ENCODE results near the gene CDH4.

CDH4 gene

GRCh38 chr20:61937963-61938838, 686.1 kb downstream of the CDH4 start:
- no peak overlapping the region for H2BK120ac ChIP-seq (ENCODE audit: low read depth, low read length)
- no peaks in the 10 kb centered on the region for H3K4me1 ChIP-seq (ENCODE audit: control insufficient read depth, low read depth, low read length)
- DNase-seq = no peak
- no peak overlapping the region for H3K4me2 ChIP-seq (ENCODE audit: low read length)
- H4K8ac ChIP-seq (ENCODE audit: low read depth, low read length) = no peak overlapping the region
- no peak overlapping the region for H3K18ac ChIP-seq (ENCODE audit: low read length)
- no peak overlapping the region for H2AK5ac ChIP-seq (ENCODE audit: low read length)
- H3K27me3 ChIP-seq (ENCODE audit: insufficient read depth, low read length, poor library complexity) = no peaks in the 10 kb centered on the region
- no peak overlapping the region for H2BK5ac ChIP-seq (ENCODE audit: low read length)
- H4K5ac ChIP-seq (ENCODE audit: low read length) = no peak overlapping the region
- no peak overlapping the region for H3K9ac ChIP-seq (ENCODE audit: low read length)
- H3K4me3 ChIP-seq (ENCODE audit: low read length) = no peak overlapping the region
- H3K56ac ChIP-seq (ENCODE audit: low read length) = no peak overlapping the region
- no peak overlapping the region for H3K4ac ChIP-seq (ENCODE audit: low read depth, low read length)
- H3K23ac ChIP-seq (ENCODE audit: low read length) = no peak overlapping the region
- no CpG with 5 or more reads among the region's 31 CpGs for WGBS (ENCODE audit: extremely low coverage, insufficient coverage, low lambda C conversion rate)
- no peaks in the 10 kb centered on the region for H3K79me1 ChIP-seq (ENCODE audit: low read length)
- no peaks in the 10 kb centered on the region for H3K79me2 ChIP-seq (ENCODE audit: control insufficient read depth, insufficient read depth, low read length)
- H3K27ac ChIP-seq (ENCODE audit: low read depth, low read length) = no peak overlapping the region
- no peaks in the 10 kb centered on the region for H3K36me3 ChIP-seq (ENCODE audit: control insufficient read depth, insufficient read depth, low read length)
- no peak overlapping the region for H2BK15ac ChIP-seq (replicated peaks; ENCODE audit: low read depth)

DNA sequence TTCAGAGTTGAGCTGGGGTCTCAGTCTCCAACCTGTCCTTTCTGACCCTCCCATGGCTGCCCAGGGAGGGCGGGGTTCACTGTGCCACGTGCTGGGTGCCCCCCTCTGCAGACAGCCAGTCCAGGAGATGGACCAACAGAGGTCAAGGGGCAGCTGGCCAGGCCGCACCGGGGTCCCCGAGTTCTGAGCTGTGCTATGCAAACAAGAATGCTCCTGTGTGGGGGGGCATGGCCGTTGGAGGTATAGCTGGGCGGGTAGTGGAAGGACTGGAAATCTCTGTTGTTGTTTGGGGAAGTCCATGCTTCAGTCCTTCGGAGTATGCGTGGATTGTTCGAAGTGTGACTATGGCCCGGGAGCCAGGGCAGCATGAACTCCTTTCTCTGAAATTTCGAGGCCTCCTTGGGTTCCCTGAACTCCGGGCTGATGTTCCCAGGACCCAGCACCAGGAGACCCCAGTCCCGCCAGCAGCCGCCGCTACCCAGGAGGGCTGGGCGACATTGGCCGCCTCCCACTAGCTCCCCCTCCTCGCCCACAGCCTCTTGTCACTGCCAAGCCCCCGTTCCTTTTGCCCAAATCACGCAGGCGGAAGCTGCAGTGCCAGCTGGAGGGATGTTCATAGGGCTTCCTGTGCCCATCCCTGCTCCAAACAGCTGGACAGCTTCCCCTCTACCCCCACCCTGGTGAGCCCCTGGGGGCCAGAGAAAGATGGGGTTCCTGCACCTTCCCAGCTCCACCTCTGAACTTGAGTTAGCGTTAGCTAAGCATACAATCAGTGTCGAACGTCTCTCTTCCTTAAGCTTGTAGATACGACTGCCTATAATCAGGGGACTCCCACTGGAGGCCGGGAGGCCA, 687.0 kb downstream of the CDH4 start:
- Histone ChIP-seq H3K79me2 (ENCODE audit: control insufficient read depth, insufficient read depth, low read length) (no peaks in the 10 kb centered on the region), H3K4me1 (ENCODE audit: control insufficient read depth, low read depth, low read length) (no peaks in the 10 kb centered on the region), H3K4me2 (ENCODE audit: low read length) (no peak overlapping the region), H3K4ac (ENCODE audit: low read depth, low read length) (no peak overlapping the region), H2BK15ac (replicated peaks; ENCODE audit: low read depth) (no peak overlapping the region), H2AK5ac (ENCODE audit: low read length) (no peak overlapping the region), H3K56ac (ENCODE audit: low read length) (no peak overlapping the region), H3K9ac (ENCODE audit: low read length) (no peak overlapping the region), H3K36me3 (ENCODE audit: control insufficient read depth, insufficient read depth, low read length) (no peaks in the 10 kb centered on the region), H3K27ac (ENCODE audit: low read depth, low read length) (no peak overlapping the region), H2BK120ac (ENCODE audit: low read depth, low read length) (no peak overlapping the region), H3K79me1 (ENCODE audit: low read length) (no peaks in the 10 kb centered on the region), H4K5ac (ENCODE audit: low read length) (no peak overlapping the region), H3K23ac (ENCODE audit: low read length) (no peak overlapping the region), H3K4me3 (ENCODE audit: low read length) (no peak overlapping the region), H3K18ac (ENCODE audit: low read length) (no peak overlapping the region), H3K27me3 (ENCODE audit: insufficient read depth, low read length, poor library complexity) (no peaks in the 10 kb centered on the region), H4K8ac (ENCODE audit: low read depth, low read length) (no peak overlapping the region), H2BK5ac (ENCODE audit: low read length) (no peak overlapping the region)
- WGBS (ENCODE audit: extremely low coverage, insufficient coverage, low lambda C conversion rate) = no CpG with 5 or more reads among the region's 27 CpGs
- DNase-seq = no peak

DNA sequence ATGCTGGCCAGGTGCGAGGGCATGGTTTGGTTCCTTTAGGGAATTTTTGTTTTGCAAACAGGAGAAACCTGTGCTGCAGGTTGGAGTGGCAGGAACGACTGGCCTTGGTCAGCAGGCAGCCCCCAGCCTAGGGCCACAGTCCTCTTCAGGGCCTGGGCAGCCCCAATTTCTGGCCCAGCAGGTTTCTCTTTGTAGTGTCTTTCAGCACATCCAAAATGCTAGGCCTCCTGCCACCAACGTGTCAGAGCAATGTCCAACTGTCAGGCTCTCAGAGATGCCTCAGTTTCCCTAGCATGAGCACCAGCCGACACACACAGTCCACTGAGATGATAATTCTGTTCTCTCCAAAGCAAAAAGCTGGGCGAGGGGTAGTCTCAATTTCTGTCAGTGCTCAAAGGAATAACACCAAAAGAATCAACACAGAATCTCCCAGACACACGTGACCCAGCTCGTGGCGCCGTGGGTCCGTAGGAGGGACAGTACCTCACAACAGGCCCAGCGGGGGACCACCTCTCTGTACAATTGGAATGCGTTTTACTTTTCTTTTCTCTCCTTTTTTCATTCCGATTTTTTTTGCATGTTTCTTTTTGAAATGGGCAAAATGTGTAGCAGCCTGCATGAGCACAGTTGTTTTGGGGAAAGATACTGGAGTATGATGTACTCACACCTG, 687.8 kb downstream of the CDH4 start:
- no peak overlapping the region for H3K4me3 ChIP-seq (ENCODE audit: low read length)
- H3K23ac ChIP-seq (ENCODE audit: low read length) = no peak overlapping the region
- H3K56ac ChIP-seq (ENCODE audit: low read length) = no peak overlapping the region
- H4K5ac ChIP-seq (ENCODE audit: low read length) = no peak overlapping the region
- no peaks in the 10 kb centered on the region for H3K27me3 ChIP-seq (ENCODE audit: insufficient read depth, low read length, poor library complexity)
- H3K4me1 ChIP-seq (ENCODE audit: control insufficient read depth, low read depth, low read length) = no peaks in the 10 kb centered on the region
- H2AK5ac ChIP-seq (ENCODE audit: low read length) = no peak overlapping the region
- H3K36me3 ChIP-seq (ENCODE audit: control insufficient read depth, insufficient read depth, low read length) = no peaks in the 10 kb centered on the region
- WGBS (ENCODE audit: extremely low coverage, insufficient coverage, low lambda C conversion rate) = no CpG with 5 or more reads among the region's 13 CpGs
- H3K18ac ChIP-seq (ENCODE audit: low read length) = no peak overlapping the region
- no peak overlapping the region for H2BK5ac ChIP-seq (ENCODE audit: low read length)
- no peaks in the 10 kb centered on the region for H3K79me2 ChIP-seq (ENCODE audit: control insufficient read depth, insufficient read depth, low read length)
- H3K4ac ChIP-seq (ENCODE audit: low read depth, low read length) = no peak overlapping the region
- H3K9ac ChIP-seq (ENCODE audit: low read length) = no peak overlapping the region
- no peaks in the 10 kb centered on the region for H3K79me1 ChIP-seq (ENCODE audit: low read length)
- H3K27ac ChIP-seq (ENCODE audit: low read depth, low read length) = no peak overlapping the region
- H4K8ac ChIP-seq (ENCODE audit: low read depth, low read length) = no peak overlapping the region
- H2BK15ac ChIP-seq (replicated peaks; ENCODE audit: low read depth) = no peak overlapping the region
- no peak overlapping the region for H3K4me2 ChIP-seq (ENCODE audit: low read length)
- DNase-seq = no peak
- H2BK120ac ChIP-seq (ENCODE audit: low read depth, low read length) = no peak overlapping the region

- no peak overlapping the region for H3K4me2 ChIP-seq (ENCODE audit: low read length)
- H3K18ac ChIP-seq (ENCODE audit: low read length) = no peak overlapping the region
- H3K4me3 ChIP-seq (ENCODE audit: low read length) = no peak overlapping the region
- no peaks in the 10 kb centered on the region for H3K4me1 ChIP-seq (ENCODE audit: control insufficient read depth, low read depth, low read length)
- no peak overlapping the region for H2AK5ac ChIP-seq (ENCODE audit: low read length)
- no peaks in the 10 kb centered on the region for H3K79me2 ChIP-seq (ENCODE audit: control insufficient read depth, insufficient read depth, low read length)
- H3K23ac ChIP-seq (ENCODE audit: low read length) = no peak overlapping the region
- no peak overlapping the region for H3K56ac ChIP-seq (ENCODE audit: low read length)
- H2BK120ac ChIP-seq (ENCODE audit: low read depth, low read length) = no peak overlapping the region
- H2BK15ac ChIP-seq (replicated peaks; ENCODE audit: low read depth) = no peak overlapping the region
- no peak overlapping the region for H4K5ac ChIP-seq (ENCODE audit: low read length)
- no peaks in the 10 kb centered on the region for H3K27me3 ChIP-seq (ENCODE audit: insufficient read depth, low read length, poor library complexity)
- no CpG with 5 or more reads among the region's 17 CpGs for WGBS (ENCODE audit: extremely low coverage, insufficient coverage, low lambda C conversion rate)
- H3K36me3 ChIP-seq (ENCODE audit: control insufficient read depth, insufficient read depth, low read length) = no peaks in the 10 kb centered on the region
- no peak overlapping the region for H3K4ac ChIP-seq (ENCODE audit: low read depth, low read length)
- no peak overlapping the region for H4K8ac ChIP-seq (ENCODE audit: low read depth, low read length)
- no peak for DNase-seq
- no peak overlapping the region for H3K9ac ChIP-seq (ENCODE audit: low read length)
- no peak overlapping the region for H2BK5ac ChIP-seq (ENCODE audit: low read length)
- no peaks in the 10 kb centered on the region for H3K79me1 ChIP-seq (ENCODE audit: low read length)
- no peak overlapping the region for H3K27ac ChIP-seq (ENCODE audit: low read depth, low read length)
Observed at GRCh38 chr20:61940491-61940890, 688.4 kb downstream of the CDH4 start.

- H3K79me1 ChIP-seq (ENCODE audit: low read length) = no peaks in the 10 kb centered on the region
- no peaks in the 10 kb centered on the region for H3K79me2 ChIP-seq (ENCODE audit: control insufficient read depth, insufficient read depth, low read length)
- no peak overlapping the region for H3K4me3 ChIP-seq (ENCODE audit: low read length)
Observed at GRCh38 chr20:61940976-61941720, 689.1 kb downstream of the CDH4 start.

More at GRCh38 chr20:61940976-61941720, 689.1 kb downstream of the CDH4 start:
- Histone ChIP-seq H3K27ac (ENCODE audit: low read depth, low read length) (no peak overlapping the region), H2AK5ac (ENCODE audit: low read length) (no peak overlapping the region), H4K5ac (ENCODE audit: low read length) (no peak overlapping the region), H4K8ac (ENCODE audit: low read depth, low read length) (no peak overlapping the region), H3K4me1 (ENCODE audit: control insufficient read depth, low read depth, low read length) (no peaks in the 10 kb centered on the region), H2BK15ac (replicated peaks; ENCODE audit: low read depth) (no peak overlapping the region), H3K27me3 (ENCODE audit: insufficient read depth, low read length, poor library complexity) (no peaks in the 10 kb centered on the region), H3K4me2 (ENCODE audit: low read length) (no peak overlapping the region), H2BK5ac (ENCODE audit: low read length) (no peak overlapping the region), H2BK120ac (ENCODE audit: low read depth, low read length) (no peak overlapping the region), H3K4ac (ENCODE audit: low read depth, low read length) (no peak overlapping the region), H3K56ac (ENCODE audit: low read length) (no peak overlapping the region), H3K23ac (ENCODE audit: low read length) (no peak overlapping the region), H3K18ac (ENCODE audit: low read length) (no peak overlapping the region), H3K9ac (ENCODE audit: low read length) (no peak overlapping the region), H3K36me3 (ENCODE audit: control insufficient read depth, insufficient read depth, low read length) (no peaks in the 10 kb centered on the region)
- WGBS (ENCODE audit: extremely low coverage, insufficient coverage, low lambda C conversion rate) = no CpG with 5 or more reads among the region's 16 CpGs
- DNase-seq = no peak

Data from mesendoderm (in vitro differentiated cells).